GM12878 (cell line): Measurements from ENCODE around the gene CHD1L. TPM values are rescaled to one million over a fixed set of nuclear protein-coding genes. Genes with fewer than 3 reads are reported as not detected.

Source experiments
- ATAC-seq: fragments of 200-7000 bp; cut with Tn5 transposase; 3 replicates; pipeline ENCODE4 v1.9.1; 2020; ENCODE audit warnings: mild to moderate bottlenecking, moderate library complexity
- BruUV-seq: library from RNA; stranded (reverse); fragments of 400-500 nt; replicated peaks from 2 replicates; lab custom pipeline; 2021; lab: Mats Ljungman, UMichigan
- CTCF ChIA-PET: fragments of 300-600 bp; sonication (Branson Sonifier 250); formaldehyde crosslinking; extraction: SDS; loops from one replicate; lab custom pipeline; 2021; ENCODE audit warnings: inconsistent platforms; lab: Yijun Ruan, JAX
- POLR2A ChIA-PET: fragments of 350-600 bp; formaldehyde crosslinking; extraction: SDS; loops from one replicate; lab custom pipeline; 2021; ENCODE audit warnings: inconsistent platforms; lab: Charles Lee
- RAD21 ChIA-PET: fragments of 300-600 bp; sonication (Branson Sonifier 250); formaldehyde crosslinking; loops from one replicate; lab custom pipeline; 2023; ENCODE audit warnings: antibody characterized with exemption; ENCODE audit not compliant: unreplicated experiment; lab: Charles Lee
- SMC1A ChIA-PET: fragments of 300-600 bp; sonication (Branson Sonifier 250); formaldehyde crosslinking; loops from one replicate; lab custom pipeline; 2023; ENCODE audit not compliant: unreplicated experiment, uncharacterized antibody; lab: Charles Lee
- DNase-seq: peaks from one replicate; pipeline ENCODE4 v3.0.0-alpha.2; 2011; ENCODE audit warnings: low read depth, low spot score
- FAIRE-seq: peaks from 3 replicates; lab custom pipeline; 2011; peaks lifted over from hg19 to GRCh38; lab: Jason Lieb, UNC
- H2AFZ ChIP-seq: 2 replicates; pipeline ENCODE4 v1.6.0; 2011; ENCODE audit warnings: low read depth, low read length, control low read depth; ENCODE audit not compliant: control insufficient read depth
- H3K27ac ChIP-seq: 2 replicates; pipeline ENCODE4 v1.5.1; 2011; ENCODE audit warnings: control low read depth; ENCODE audit not compliant: control insufficient read depth, insufficient read depth
- H3K27me3 ChIP-seq, 2 experiments: replicated peaks in 1 of 2; 2 replicates each; pipeline versions ENCODE4 v1.6.0 to v1.6.1; 2011; ENCODE audit warnings: low read length in 1 of 2; ENCODE audit not compliant: control insufficient read depth in 2 of 2, insufficient read depth in 2 of 2
- H3K36me3 ChIP-seq, 2 experiments: 2 replicates each; pipeline ENCODE4 v1.5.1; 2011; ENCODE audit warnings: low read length in 1 of 2; ENCODE audit not compliant: control insufficient read depth in 2 of 2, insufficient read depth in 2 of 2
- H3K4me1 ChIP-seq: 2 replicates; pipeline ENCODE4 v1.6.1; 2011; ENCODE audit warnings: mild to moderate bottlenecking, low read length, moderate library complexity, mixed read lengths; ENCODE audit not compliant: control insufficient read depth, insufficient read depth
- H3K4me2 ChIP-seq: 2 replicates; pipeline ENCODE4 v1.6.0; 2011; ENCODE audit warnings: control low read depth; ENCODE audit not compliant: control insufficient read depth, insufficient read depth
- H3K4me3 ChIP-seq: fragments of 200-600 bp; sonication (generic); 2 replicates; pipeline ENCODE4 v1.5.1; 2016
- H3K79me2 ChIP-seq: 2 replicates; pipeline ENCODE4 v1.6.0; 2011; ENCODE audit warnings: low read length; ENCODE audit not compliant: control insufficient read depth, insufficient read depth
- H3K9ac ChIP-seq: 2 replicates; pipeline ENCODE4 v1.8.0; 2011; ENCODE audit warnings: low read length, control low read depth, mixed read lengths; ENCODE audit not compliant: control insufficient read depth, insufficient read depth
- H3K9me3 ChIP-seq: replicated peaks from 3 replicates; pipeline ENCODE4 v1.5.1; 2011; ENCODE audit warnings: mild to moderate bottlenecking, low read length; ENCODE audit not compliant: control insufficient read depth, insufficient read depth
- H4K20me1 ChIP-seq: 2 replicates; pipeline ENCODE4 v1.6.0; 2011; ENCODE audit not compliant: control insufficient read depth, insufficient read depth
- BHLHE40 ChIP-seq, 2 experiments: fragments of 450-650 bp in 1 of 2; IDR thresholded peaks; 2 replicates each; pipeline ENCODE4 v1.6.1; 2011 to 2017; ENCODE audit warnings: low read depth in 2 of 2, borderline replicate concordance in 1 of 2, improper control_type of control experiment in 1 of 2, low read length in 1 of 2, mild to moderate bottlenecking in 1 of 2
- BMI1 ChIP-seq: fragments of 450-650 bp; IDR thresholded peaks from 2 replicates; pipeline ENCODE4 v1.6.1; 2016; ENCODE audit warnings: mild to moderate bottlenecking, moderate library complexity, borderline replicate concordance
- ETV6 ChIP-seq, 2 experiments: fragments of 450-650 bp in 1 of 2; IDR thresholded peaks in 1 of 2; conservative IDR thresholded peaks in 1 of 2; 2 replicates each; pipeline ENCODE4 v1.6.1; 2014; ENCODE audit warnings: antibody characterized with exemption in 1 of 2, borderline replicate concordance in 1 of 2, low read depth in 1 of 2, mild to moderate bottlenecking in 1 of 2, moderate library complexity in 1 of 2
- FOXM1 ChIP-seq: IDR thresholded peaks from 2 replicates; pipeline ENCODE4 v1.6.1; 2012; ENCODE audit warnings: low read depth, mild to moderate bottlenecking, inconsistent platforms, low read length, moderate library complexity
- HDAC6 ChIP-seq: fragments of 200-600 bp; sonication (generic); IDR thresholded peaks from one replicate; pipeline ENCODE4 v1.8.0; 2017; ENCODE audit warnings: antibody characterized with exemption; ENCODE audit not compliant: unreplicated experiment
- KAT2A ChIP-seq: conservative IDR thresholded peaks from 2 replicates; pipeline ENCODE4 v1.6.1; 2011; ENCODE audit warnings: low read depth, low read length; ENCODE audit not compliant: control insufficient read depth
- MYB ChIP-seq: fragments of 150-350 bp; IDR thresholded peaks from 2 replicates; pipeline ENCODE4 v1.6.1; 2014; ENCODE audit warnings: mild to moderate bottlenecking, low read depth, low read length, borderline replicate concordance
- PAX8 ChIP-seq: fragments of 450-650 bp; IDR thresholded peaks from 2 replicates; pipeline ENCODE4 v1.6.1; 2017; ENCODE audit warnings: mild to moderate bottlenecking, moderate library complexity
- RAD21 ChIP-seq: IDR thresholded peaks from 2 replicates; pipeline ENCODE4 v1.6.1; 2011; ENCODE audit warnings: mild to moderate bottlenecking, low read depth, low read length, moderate library complexity; ENCODE audit not compliant: insufficient read depth
- RFX5 ChIP-seq: IDR thresholded peaks from 2 replicates; pipeline ENCODE4 v1.6.1; 2011; ENCODE audit warnings: low read depth, low read length, improper control_type of control experiment
- SREBF1 ChIP-seq: IDR thresholded peaks from 2 replicates; pipeline ENCODE4 v1.6.1; 2012; ENCODE audit warnings: mild to moderate bottlenecking, low read length
- ZNF687 ChIP-seq: fragments of 450-650 bp; IDR thresholded peaks from 2 replicates; pipeline ENCODE4 v1.6.1; 2017; ENCODE audit warnings: mild to moderate bottlenecking, moderate library complexity
- ZSCAN29 ChIP-seq: fragments of 450-650 bp; IDR thresholded peaks from 2 replicates; pipeline ENCODE4 v1.6.1; 2017; ENCODE audit warnings: mild to moderate bottlenecking, moderate library complexity
- WGBS: methylation state at CpG from one replicate; pipeline ENCODE4 v1.1.6; 2016; ENCODE audit warnings: low lambda C conversion rate; ENCODE audit not compliant: insufficient replicate concordance, insufficient coverage; ENCODE audit errors: missing lambda C conversion rate; 5-methylcytosine and 5-hydroxymethylcytosine counted together
- in situ Hi-C: fragments of 300-500 bp; cut with MboI; formaldehyde crosslinking; loops from 9 replicates; pipeline ENCODE4 v1.14.3; 2018; ENCODE audit warnings: mixed read lengths
- intact Hi-C: fragments of 100-400 bp; cut with micrococcal nuclease; formaldehyde crosslinking; loops from one replicate; pipeline ENCODE4 v1.14.2; 2022; ENCODE audit not compliant: unreplicated experiment
- polyA plus RNA-seq, 11 experiments: library from polyadenylated mRNA; depleted of rRNA in 4 of 11; unstranded in 6 of 11; stranded (reverse) in 5 of 11; fragments of >200 nt; fragmentation: Nextera tagmentation in 4 of 11; fragmentation: Illumina TruSeq in 1 of 11; extraction: Ambion mirVana in 4 of 11; extraction: Trizol in 1 of 11; gene quantifications; 1 replicate in 1 of 11; 2 replicates in 10 of 11; pipeline versions ENCODE4 v1.2.1 to v1.2.3, GENCODE V29; 2011 to 2016; ENCODE audit warnings: inconsistent platforms in 2 of 11, missing spikeins in 2 of 11, low read depth in 1 of 11
- total RNA-seq, 4 experiments: library from RNA; depleted of rRNA in 3 of 4; stranded (reverse); fragments of >200 nt in 3 of 4; fragmentation: Illumina TruSeq in 1 of 4; extraction: Trizol in 1 of 4; gene quantifications; 2 replicates each; pipeline versions ENCODE4 v1.2.1 to v1.2.3, GENCODE V29; 2013 to 2021
- TF ChIP-seq, protein P1 (sequence below): fragments of 150-350 bp; IDR thresholded peaks from 2 replicates; pipeline ENCODE4 v1.6.1; 2014; ENCODE audit warnings: mild to moderate bottlenecking, low read depth, low read length

The CHD1L gene
- total and polyA plus RNA-seq, 10 of the 15 experiments (the other 5 are each of a cell fraction or from before 2014, with no cell fraction given) = 21.2 to 54.2 (median 44.5) TPM

DNA sequence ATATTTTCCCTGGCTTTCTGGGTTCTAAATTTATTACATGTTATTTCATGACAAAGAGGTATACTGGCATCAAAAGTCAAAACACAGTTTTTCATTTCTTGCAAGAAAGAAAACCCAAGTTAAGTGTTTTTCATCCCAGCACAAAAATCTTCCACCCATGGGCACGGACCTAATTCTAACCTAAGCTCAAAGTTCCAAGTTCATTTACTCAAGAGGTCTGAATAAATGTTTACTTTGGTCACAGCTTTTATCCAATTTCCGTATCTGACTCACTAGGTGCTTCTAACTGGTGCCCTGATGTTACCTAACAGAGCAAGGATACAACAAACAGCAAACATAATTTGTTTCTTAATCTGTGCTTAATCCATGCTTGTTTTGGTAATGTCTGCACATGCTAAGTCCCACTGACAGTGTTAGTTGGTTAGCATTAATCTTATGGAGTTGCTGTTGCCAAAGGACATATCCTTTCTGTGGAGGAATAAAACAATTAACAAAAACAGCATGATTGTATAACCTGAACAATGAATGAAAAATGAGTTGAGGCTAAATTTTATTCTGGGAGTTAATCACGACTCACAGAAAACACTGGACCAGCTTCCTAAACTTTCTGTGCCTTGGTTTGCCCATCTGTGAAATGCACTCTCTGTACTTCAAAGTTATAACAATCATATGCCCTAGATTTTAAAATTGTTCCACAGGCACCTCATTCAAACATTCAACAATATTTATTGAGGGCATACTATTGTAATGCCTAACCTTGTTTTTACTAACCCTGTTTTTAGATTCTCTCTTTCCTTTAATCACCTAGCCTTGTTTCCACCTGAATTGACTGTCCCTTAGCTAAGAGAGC is 4.2 kb upstream of the CHD1L start:
- TF ChIP-seq ZNF687 = no peak
- TF ChIP-seq HDAC6 = no peak
- TF ChIP-seq ZSCAN29 = no peak
- TF ChIP-seq ETV6 (conservative IDR thresholded peaks at IDR 0.05 in 1 of 2, IDR thresholded peaks at IDR 0.05 in 1 of 2; ENCODE audit: borderline replicate concordance in 1 of 2, low read depth in 1 of 2) = no peak
- no peak for TF ChIP-seq RAD21
- TF ChIP-seq, protein P1, sequence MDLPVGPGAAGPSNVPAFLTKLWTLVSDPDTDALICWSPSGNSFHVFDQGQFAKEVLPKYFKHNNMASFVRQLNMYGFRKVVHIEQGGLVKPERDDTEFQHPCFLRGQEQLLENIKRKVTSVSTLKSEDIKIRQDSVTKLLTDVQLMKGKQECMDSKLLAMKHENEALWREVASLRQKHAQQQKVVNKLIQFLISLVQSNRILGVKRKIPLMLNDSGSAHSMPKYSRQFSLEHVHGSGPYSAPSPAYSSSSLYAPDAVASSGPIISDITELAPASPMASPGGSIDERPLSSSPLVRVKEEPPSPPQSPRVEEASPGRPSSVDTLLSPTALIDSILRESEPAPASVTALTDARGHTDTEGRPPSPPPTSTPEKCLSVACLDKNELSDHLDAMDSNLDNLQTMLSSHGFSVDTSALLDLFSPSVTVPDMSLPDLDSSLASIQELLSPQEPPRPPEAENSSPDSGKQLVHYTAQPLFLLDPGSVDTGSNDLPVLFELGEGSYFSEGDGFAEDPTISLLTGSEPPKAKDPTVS = no peak
- no peak for TF ChIP-seq BMI1
- no peak for TF ChIP-seq PAX8
- no peak for TF ChIP-seq BHLHE40 (IDR thresholded peaks at IDR 0.05; ENCODE audit: borderline replicate concordance in 1 of 2, low read depth in 2 of 2, low read length in 1 of 2)
- no peak for TF ChIP-seq RFX5
- TF ChIP-seq KAT2A = no peak
- TF ChIP-seq SREBF1 = no peak
- TF ChIP-seq FOXM1 = no peak
- TF ChIP-seq MYB = no peak
- peaks cover 5% of the 10 kb centered on the region; the same call in 2 of the 3 replicates for H3K9me3 ChIP-seq
- in situ Hi-C loops = no loop called here
- ATAC-seq (no peak), DNase-seq (no peak), FAIRE-seq (no peak)
- ChIA-PET RAD21 (no interaction called here), SMC1A (no interaction called here), CTCF (no interaction called here), POLR2A (no interaction called here)
- WGBS = 49% methylated on average over 3 of the region's 3 CpGs
- no peak overlapping the region for H2AFZ ChIP-seq
- peaks cover 7% of the 10 kb centered on the region for H3K79me2 ChIP-seq
- H3K27me3 ChIP-seq = no peaks in the 10 kb centered on the region; a peak in 1 of 4 replicates
- no peaks in the 10 kb centered on the region for H4K20me1 ChIP-seq
- H3K4me2 ChIP-seq = no peak overlapping the region
- H3K4me3 ChIP-seq = no peak overlapping the region
- intact Hi-C loops = no loop called here
- no TSS peak for BruUV-seq
- H3K36me3 ChIP-seq = no peaks in the 10 kb centered on the region
- H3K4me1 ChIP-seq = 0 out of 2 replicates have a peak, but pooled peaks cover 3% of the 10 kb centered on the region
- no peak overlapping the region for H3K27ac ChIP-seq
- H3K9ac ChIP-seq = no peak overlapping the region
